GM23338 (cell line): ENCODE data around the gene YTHDF1. TPM values are rescaled to one million over a fixed set of nuclear protein-coding genes. Genes with fewer than 3 reads are reported as not detected.

ENCODE experiments used
- ATAC-seq: fragments of 200-7000 bp; cut with Tn5 transposase; 3 replicates; pipeline ENCODE4 v1.9.1; 2020
- DNase-seq: peaks from one replicate; pipeline ENCODE4 v3.0.0-alpha.2; 2015; ENCODE audit warnings: low spot score
- H2AFZ ChIP-seq: fragments of 200-600 bp; sonication (generic); 2 replicates; pipeline ENCODE4 v1.8.0; 2016; ENCODE audit warnings: antibody characterized with exemption, mild to moderate bottlenecking, moderate library complexity
- H3F3A ChIP-seq: fragments of 200-600 bp; sonication (generic); replicated peaks from 2 replicates; pipeline ENCODE4 v1.8.0; 2017; ENCODE audit warnings: antibody characterized with exemption, mixed run types, low read depth
- H3K27ac ChIP-seq: fragments of 200-600 bp; sonication (generic); 2 replicates; pipeline ENCODE4 v1.6.1; 2016; ENCODE audit warnings: low read depth
- H3K27me3 ChIP-seq: fragments of 200-600 bp; sonication (generic); 2 replicates; pipeline ENCODE4 v1.8.0; 2016; ENCODE audit warnings: mild to moderate bottlenecking, mixed run types, moderate library complexity; ENCODE audit not compliant: insufficient read depth
- H3K36me3 ChIP-seq: fragments of 200-600 bp; sonication (generic); 2 replicates; pipeline ENCODE4 v1.8.0; 2016; ENCODE audit warnings: mild to moderate bottlenecking; ENCODE audit not compliant: insufficient read depth
- H3K4me1 ChIP-seq: fragments of 200-600 bp; sonication (generic); 2 replicates; pipeline ENCODE4 v1.8.0; 2016; ENCODE audit warnings: mild to moderate bottlenecking, moderate library complexity; ENCODE audit not compliant: insufficient read depth
- H3K4me2 ChIP-seq: fragments of 200-600 bp; sonication (generic); 2 replicates; pipeline ENCODE4 v1.7.1; 2017; ENCODE audit warnings: mixed run types
- H3K4me3 ChIP-seq: fragments of 200-600 bp; sonication (generic); 2 replicates; pipeline ENCODE4 v1.6.1; 2016; ENCODE audit warnings: mixed run types
- H3K79me2 ChIP-seq: fragments of 200-600 bp; sonication (generic); replicated peaks from 2 replicates; pipeline ENCODE4 v1.8.0; 2017; ENCODE audit warnings: mild to moderate bottlenecking; ENCODE audit not compliant: insufficient read depth
- H3K9me2 ChIP-seq: fragments of 200-600 bp; sonication (generic); 2 replicates; pipeline ENCODE4 v1.8.0; 2017; ENCODE audit not compliant: insufficient read depth
- H4K20me1 ChIP-seq: fragments of 200-600 bp; sonication (generic); replicated peaks from 2 replicates; pipeline ENCODE4 v1.8.0; 2017; ENCODE audit warnings: mild to moderate bottlenecking; ENCODE audit not compliant: insufficient read depth
- H3K27ac Mint-ChIP-seq: 2 replicates; pipeline ENCODE4 v1.8.0; 2020; ENCODE audit warnings: inconsistent platforms, mild to moderate bottlenecking, moderate library complexity, mixed read lengths
- H3K27me3 Mint-ChIP-seq: 3 replicates; pipeline ENCODE4 v1.8.0; 2022; ENCODE audit warnings: low read depth, mild to moderate bottlenecking, moderate library complexity, mixed read lengths, inconsistent platforms; ENCODE audit not compliant: insufficient read depth, poor library complexity
- H3K36me3 Mint-ChIP-seq: 3 replicates; pipeline ENCODE4 v1.8.0; 2021; ENCODE audit warnings: low read depth, mild to moderate bottlenecking, inconsistent platforms, moderate library complexity, mixed read lengths
- H3K4me1 Mint-ChIP-seq: 3 replicates; pipeline ENCODE4 v1.8.0; 2020; ENCODE audit warnings: mild to moderate bottlenecking, inconsistent platforms, mixed read lengths
- H3K4me3 Mint-ChIP-seq: 3 replicates; pipeline ENCODE4 v1.8.0; 2021; ENCODE audit warnings: moderate library complexity, mild to moderate bottlenecking, inconsistent platforms, mixed read lengths
- H3K9me3 Mint-ChIP-seq: 3 replicates; pipeline ENCODE4 v1.8.0; 2020; ENCODE audit warnings: moderate library complexity, mild to moderate bottlenecking, inconsistent platforms, mixed read lengths
- CREB1 ChIP-seq: fragments of 250-450 bp; sonication (Bioruptor Pico); IDR thresholded peaks from 2 replicates; pipeline ENCODE4 v1.5.0; 2020; ENCODE audit warnings: low read depth, mild to moderate bottlenecking, moderate library complexity
- CTCF ChIP-seq, 2 experiments: fragments of 200-600 bp in 1 of 2; sonication (generic) in 1 of 2; conservative IDR thresholded peaks; 2 replicates each; pipeline versions ENCODE4 v1.5.1 to v1.6.1; 2016 to 2017; ENCODE audit warnings: antibody characterized with exemption in 2 of 2, low read depth in 2 of 2, mild to moderate bottlenecking in 2 of 2, moderate library complexity in 1 of 2
- ETS1 ChIP-seq: IDR thresholded peaks from 2 replicates; pipeline ENCODE4 v1.6.1; 2016; ENCODE audit warnings: antibody characterized with exemption
- EZH2 ChIP-seq: fragments of 200-600 bp; sonication (generic); IDR thresholded peaks from one replicate; pipeline ENCODE4 v1.8.0; 2017; ENCODE audit warnings: antibody characterized with exemption, mild to moderate bottlenecking, low read depth; ENCODE audit not compliant: unreplicated experiment
- EZH2phosphoT487 ChIP-seq: fragments of 200-600 bp; sonication (generic); IDR thresholded peaks from one replicate; pipeline ENCODE4 v1.8.1; 2018; ENCODE audit warnings: antibody characterized with exemption; ENCODE audit not compliant: unreplicated experiment
- JUNB ChIP-seq: IDR thresholded peaks from one replicate; pipeline ENCODE4 v1.6.1; 2016; ENCODE audit warnings: antibody characterized with exemption; ENCODE audit not compliant: unreplicated experiment
- NANOG ChIP-seq: IDR thresholded peaks from 2 replicates; pipeline ENCODE4 v1.6.1; 2016; ENCODE audit warnings: antibody characterized with exemption, borderline replicate concordance
- POLR2AphosphoS5 ChIP-seq: IDR thresholded peaks from 2 replicates; pipeline ENCODE4 v1.6.1; 2016; ENCODE audit warnings: antibody characterized with exemption, low read depth
- REST ChIP-seq: IDR thresholded peaks from one replicate; pipeline ENCODE4 v1.6.1; 2018; ENCODE audit warnings: antibody characterized with exemption; ENCODE audit not compliant: unreplicated experiment
- STAT1 ChIP-seq: IDR thresholded peaks from one replicate; pipeline ENCODE4 v1.6.1; 2016; ENCODE audit warnings: antibody characterized with exemption; ENCODE audit not compliant: unreplicated experiment
- ZNF114 ChIP-seq: fragments of 250-450 bp; sonication (Bioruptor Pico); IDR thresholded peaks from 2 replicates; pipeline ENCODE4 v1.5.0; 2020; ENCODE audit warnings: mild to moderate bottlenecking, moderate library complexity
- ZNF331 ChIP-seq: fragments of 250-450 bp; sonication (Bioruptor Pico); IDR thresholded peaks from 2 replicates; pipeline ENCODE4 v1.5.0; 2020; ENCODE audit warnings: low read depth, mild to moderate bottlenecking, moderate library complexity
- ZNF462 ChIP-seq: fragments of 250-450 bp; sonication (Bioruptor Pico); IDR thresholded peaks from 2 replicates; pipeline ENCODE4 v1.5.0; 2020; ENCODE audit warnings: mild to moderate bottlenecking, moderate library complexity
- polyA plus RNA-seq: library from polyadenylated mRNA; unstranded; fragments of >200 nt; fragmentation: Nextera tagmentation; extraction: Ambion mirVana; gene quantifications from 2 replicates; pipeline ENCODE4 v1.2.1, GENCODE V29; 2016
- total RNA-seq: library from RNA; depleted of rRNA; stranded (reverse); fragments of >200 nt; shearing (Covaris generic); gene quantifications from 2 replicates; pipeline ENCODE4 v1.2.3, GENCODE V29; 2014

The YTHDF1 gene
- total and polyA plus RNA-seq, 2 experiments from 2014 or later = 30.9 to 64.3 TPM

- no peak overlapping the region for H3K4me3 ChIP-seq
- DNase-seq (no peak), ATAC-seq (no peak)
- H3K9me2 ChIP-seq = no peaks in the 10 kb centered on the region
- H3K4me1 Mint-ChIP-seq = peaks cover 20% of the 10 kb centered on the region
- H3F3A ChIP-seq = peaks cover 18% of the 10 kb centered on the region
- H3K27ac ChIP-seq = no peak overlapping the region
- H3K36me3 ChIP-seq = no peaks in the 10 kb centered on the region
- no peak overlapping the region for H3K4me2 ChIP-seq
- H2AFZ ChIP-seq = no peak overlapping the region
- peaks cover 22% of the 10 kb centered on the region for H3K27me3 ChIP-seq
- H3K4me1 ChIP-seq = peaks cover 15% of the 10 kb centered on the region
- no peaks in the 10 kb centered on the region for H3K36me3 Mint-ChIP-seq
- H3K27me3 Mint-ChIP-seq = peaks cover 35% of the 10 kb centered on the region
- no peak overlapping the region for H3K27ac Mint-ChIP-seq
- no peaks in the 10 kb centered on the region for H3K79me2 ChIP-seq
- H4K20me1 ChIP-seq = no peaks in the 10 kb centered on the region
- TF ChIP-seq CREB1 (CRISPR knock-in tag) = no peak
- TF ChIP-seq POLR2AphosphoS5 = no peak
- no peak for TF ChIP-seq REST
- TF ChIP-seq ZNF331 (CRISPR knock-in tag) = no peak
- no peak for TF ChIP-seq ZNF462 (CRISPR knock-in tag)
- TF ChIP-seq ETS1 = no peak
- no peak for TF ChIP-seq CTCF (conservative IDR thresholded peaks at IDR 0.05; ENCODE audit: low read depth in 2 of 2)
- no peak for TF ChIP-seq STAT1
- TF ChIP-seq EZH2phosphoT487 = no peak
- TF ChIP-seq NANOG = no peak
- TF ChIP-seq ZNF114 (CRISPR knock-in tag) = no peak
- TF ChIP-seq JUNB = no peak
- TF ChIP-seq EZH2 = no peak
- no peaks in the 10 kb centered on the region for H3K9me3 Mint-ChIP-seq
- no peak overlapping the region for H3K4me3 Mint-ChIP-seq
These were observed 34.7 kb downstream of the YTHDF1 start for GRCh38 chr20:63181226-63181625.
